IMR-90 (cell line): ENCODE results near the gene MYO3B. TPM values are rescaled to one million over a fixed set of nuclear protein-coding genes. Genes with fewer than 3 reads are reported as not detected.

ENCODE experiments used
- ATAC-seq: fragments of 200-7000 bp; cut with Tn5 transposase; 2 replicates; pipeline ENCODE4 v1.9.1; 2020; ENCODE audit warnings: low read depth, mild to moderate bottlenecking, moderate library complexity
- BruUV-seq: library from RNA; stranded (reverse); fragments of 400-500 nt; replicated peaks from 2 replicates; lab custom pipeline; 2021; lab: Mats Ljungman, UMichigan
- CTCF ChIA-PET: fragments of 300-600 bp; formaldehyde crosslinking; extraction: SDS; loops from one replicate; lab custom pipeline; 2021; ENCODE audit warnings: antibody characterized with exemption; lab: Yijun Ruan, JAX
- POLR2A ChIA-PET: fragments of 300-600 bp; sonication (Branson Sonifier 250); formaldehyde crosslinking; loops from one replicate; lab custom pipeline; 2022; ENCODE audit warnings: antibody characterized with exemption; ENCODE audit not compliant: unreplicated experiment; lab: Charles Lee
- DNase-seq: peaks from one replicate; pipeline ENCODE4 v3.0.0; 2013
- H2AFZ ChIP-seq: replicated peaks from 2 replicates; pipeline ENCODE3; 2013; ENCODE audit warnings: low read length, mild to moderate bottlenecking; ENCODE audit not compliant: poor library complexity
- H2AK5ac ChIP-seq: 2 replicates; pipeline ENCODE4 v1.6.1; 2013; ENCODE audit warnings: low read depth, low read length, inconsistent platforms
- H2AK9ac ChIP-seq: replicated peaks from 2 replicates; pipeline ENCODE3; 2013; ENCODE audit warnings: mild to moderate bottlenecking, low read depth, low read length, moderate library complexity; ENCODE audit not compliant: poor library complexity
- H2BK120ac ChIP-seq: 2 replicates; pipeline ENCODE4 v1.6.1; 2013; ENCODE audit warnings: low read depth, low read length, inconsistent platforms
- H2BK15ac ChIP-seq: 3 replicates; pipeline ENCODE4 v1.6.1; 2013; ENCODE audit warnings: low read depth, low read length, inconsistent platforms
- H2BK20ac ChIP-seq: 2 replicates; pipeline ENCODE4 v1.6.1; 2013; ENCODE audit warnings: low read depth, mild to moderate bottlenecking, inconsistent platforms, low read length, moderate library complexity
- H2BK5ac ChIP-seq: 2 replicates; pipeline ENCODE4 v1.6.1; 2013; ENCODE audit warnings: mild to moderate bottlenecking, low read depth, low read length, inconsistent platforms; ENCODE audit not compliant: poor library complexity, severe bottlenecking
- H3K14ac ChIP-seq: replicated peaks from 2 replicates; pipeline ENCODE4 v1.6.1; 2013; ENCODE audit warnings: low read depth, low read length, inconsistent platforms
- H3K18ac ChIP-seq: 2 replicates; pipeline ENCODE4 v1.6.1; 2013; ENCODE audit warnings: low read depth, low read length, control low read depth
- H3K23ac ChIP-seq: 2 replicates; pipeline ENCODE4 v1.6.1; 2013; ENCODE audit warnings: low read depth, low read length, inconsistent platforms
- H3K27ac ChIP-seq: 2 replicates; pipeline ENCODE4 v1.5.1; 2013; ENCODE audit warnings: mild to moderate bottlenecking, control low read depth, low read length; ENCODE audit not compliant: insufficient read depth
- H3K27me3 ChIP-seq: 2 replicates; pipeline ENCODE4 v1.6.1; 2013; ENCODE audit warnings: low read length; ENCODE audit not compliant: control insufficient read depth, insufficient read depth
- H3K36me3 ChIP-seq: 2 replicates; pipeline ENCODE4 v1.6.1; 2013; ENCODE audit warnings: low read length, mixed read lengths; ENCODE audit not compliant: control insufficient read depth, insufficient read depth
- H3K4ac ChIP-seq: 2 replicates; pipeline ENCODE4 v1.6.1; 2013; ENCODE audit warnings: low read depth, low read length, inconsistent platforms
- H3K4me1 ChIP-seq: 2 replicates; pipeline ENCODE4 v1.6.1; 2013; ENCODE audit warnings: low read length, mixed read lengths; ENCODE audit not compliant: control insufficient read depth, insufficient read depth
- H3K4me2 ChIP-seq: 2 replicates; pipeline ENCODE4 v1.6.1; 2013; ENCODE audit warnings: low read depth, mild to moderate bottlenecking, control low read depth, low read length, moderate library complexity
- H3K4me3 ChIP-seq: 2 replicates; pipeline ENCODE4 v1.5.1; 2013; ENCODE audit warnings: low read depth, mild to moderate bottlenecking, control low read depth, low read length, moderate library complexity; ENCODE audit not compliant: insufficient read depth
- H3K56ac ChIP-seq: 2 replicates; pipeline ENCODE4 v1.6.1; 2013; ENCODE audit warnings: low read length, inconsistent platforms; ENCODE audit not compliant: insufficient read depth; ENCODE audit errors: extremely low read depth
- H3K79me1 ChIP-seq, 2 experiments: 2 replicates each; pipeline ENCODE4 v1.6.1; 2013; ENCODE audit warnings: low read length in 2 of 2, inconsistent platforms in 1 of 2, low read depth in 1 of 2
- H3K9ac ChIP-seq: 2 replicates; pipeline ENCODE4 v1.6.1; 2013; ENCODE audit warnings: low read depth, low read length, control low read depth
- H3K9me1 ChIP-seq: 2 replicates; pipeline ENCODE4 v1.6.1; 2013; ENCODE audit warnings: low read length, inconsistent platforms; ENCODE audit not compliant: insufficient read depth
- H3K9me3 ChIP-seq: 2 replicates; pipeline ENCODE4 v1.6.1; 2013; ENCODE audit warnings: low read length; ENCODE audit not compliant: control insufficient read depth, insufficient read depth
- H4K20me1 ChIP-seq: 2 replicates; pipeline ENCODE4 v1.6.1; 2013; ENCODE audit warnings: low read length, inconsistent platforms; ENCODE audit not compliant: insufficient read depth
- H4K5ac ChIP-seq: 2 replicates; pipeline ENCODE4 v1.6.1; 2013; ENCODE audit warnings: mild to moderate bottlenecking, low read depth, low read length, control low read depth
- H4K8ac ChIP-seq, 2 experiments: 2 replicates each; pipeline ENCODE4 v1.6.1; 2013; ENCODE audit warnings: low read depth in 2 of 2, low read length in 2 of 2, control low read depth in 1 of 2, inconsistent platforms in 1 of 2
- H4K91ac ChIP-seq: 2 replicates; pipeline ENCODE4 v1.6.1; 2013; ENCODE audit warnings: low read depth, low read length, inconsistent platforms; ENCODE audit not compliant: insufficient read depth
- BHLHE40 ChIP-seq: fragments of 150-350 bp; IDR thresholded peaks from 2 replicates; pipeline ENCODE4 v1.6.1; 2016; ENCODE audit warnings: mild to moderate bottlenecking, low read depth, low read length
- CEBPB ChIP-seq: IDR thresholded peaks from 2 replicates; pipeline ENCODE4 v1.6.1; 2012; ENCODE audit warnings: low read depth, low read length, improper control_type of control experiment
- CHD1 ChIP-seq: IDR thresholded peaks from 2 replicates; pipeline ENCODE4 v1.6.1; 2012; ENCODE audit warnings: low read depth, low read length, improper control_type of control experiment
- ELK1 ChIP-seq: fragments of 150-350 bp; IDR thresholded peaks from 2 replicates; pipeline ENCODE4 v1.6.1; 2016; ENCODE audit warnings: low read depth, mild to moderate bottlenecking, low read length, moderate library complexity, borderline replicate concordance
- FOS ChIP-seq: fragments of 150-350 bp; IDR thresholded peaks from 2 replicates; pipeline ENCODE4 v1.6.1; 2016; ENCODE audit warnings: low read depth, low read length
- MAFK ChIP-seq: IDR thresholded peaks from 2 replicates; pipeline ENCODE4 v1.6.1; 2012; ENCODE audit warnings: low read depth, low read length, improper control_type of control experiment
- MAZ ChIP-seq: IDR thresholded peaks from 2 replicates; pipeline ENCODE4 v1.6.1; 2012; ENCODE audit warnings: low read depth, mild to moderate bottlenecking, low read length, improper control_type of control experiment, moderate library complexity, borderline replicate concordance
- MXI1 ChIP-seq: IDR thresholded peaks from 2 replicates; pipeline ENCODE4 v1.6.1; 2012; ENCODE audit warnings: low read depth, mild to moderate bottlenecking, low read length, moderate library complexity, borderline replicate concordance
- NFE2L2 ChIP-seq: fragments of 150-350 bp; IDR thresholded peaks from 2 replicates; pipeline ENCODE4 v1.6.1; 2016; ENCODE audit warnings: low read depth, mild to moderate bottlenecking, low read length
- POLR2A ChIP-seq: IDR thresholded peaks from 2 replicates; pipeline ENCODE4 v1.6.1; 2012; ENCODE audit warnings: mild to moderate bottlenecking, low read depth, low read length
- RCOR1 ChIP-seq: IDR thresholded peaks from 2 replicates; pipeline ENCODE4 v1.6.1; 2012; ENCODE audit warnings: mild to moderate bottlenecking, low read length, improper control_type of control experiment; ENCODE audit not compliant: insufficient replicate concordance
- RFX5 ChIP-seq: IDR thresholded peaks from 2 replicates; pipeline ENCODE4 v1.8.0; 2012; ENCODE audit warnings: low read depth, mild to moderate bottlenecking, low read length, moderate library complexity
- WGBS, 2 experiments: methylation state at CpG; one replicate each; pipeline versions ENCODE4 v1.1.5 to v1.1.7; 2013; ENCODE audit warnings: missing lambda C conversion rate in 2 of 2; ENCODE audit not compliant: insufficient read length in 1 of 2; ENCODE audit errors: extremely low coverage in 2 of 2; 5-methylcytosine and 5-hydroxymethylcytosine counted together
- dilution Hi-C: fragments of 300-500 bp; cut with HindIII; formaldehyde crosslinking; loops from one replicate; pipeline ENCODE4 v1.14.3; 2018; ENCODE audit warnings: low sequenced_read_pairs; ENCODE audit not compliant: unreplicated experiment
- in situ Hi-C: fragments of 300-500 bp; cut with MboI; formaldehyde crosslinking; loops from 3 replicates; pipeline ENCODE4 v1.14.3; 2019; ENCODE audit warnings: low sequenced_read_pairs, inconsistent platforms, mixed read lengths
- intact Hi-C: fragments of 100-400 bp; cut with micrococcal nuclease; formaldehyde crosslinking; loops from 2 replicates; pipeline ENCODE4 v1.10.0; 2022
- polyA plus RNA-seq, 3 experiments: library from polyadenylated mRNA; depleted of rRNA; stranded (reverse); fragments of >200 nt; gene quantifications; 2 replicates each; pipeline ENCODE4 v1.2.3, GENCODE V29; 2012; ENCODE audit warnings: low replicate concordance in 1 of 3
- total RNA-seq: library from RNA; depleted of rRNA; stranded (reverse); fragments of >200 nt; gene quantifications from 2 replicates; pipeline ENCODE4 v1.2.3, GENCODE V29; 2012
- TF ChIP-seq, protein P1 (sequence below): fragments of 150-350 bp; IDR thresholded peaks from 2 replicates; pipeline ENCODE4 v1.6.1; 2017; ENCODE audit warnings: mild to moderate bottlenecking, antibody characterized with exemption, low read length, low read depth

The MYO3B gene
- total and polyA plus RNA-seq, 2 of the 4 experiments (the other 2 are of a cell fraction), result 0.02 TPM; not detected in 1

DNA sequence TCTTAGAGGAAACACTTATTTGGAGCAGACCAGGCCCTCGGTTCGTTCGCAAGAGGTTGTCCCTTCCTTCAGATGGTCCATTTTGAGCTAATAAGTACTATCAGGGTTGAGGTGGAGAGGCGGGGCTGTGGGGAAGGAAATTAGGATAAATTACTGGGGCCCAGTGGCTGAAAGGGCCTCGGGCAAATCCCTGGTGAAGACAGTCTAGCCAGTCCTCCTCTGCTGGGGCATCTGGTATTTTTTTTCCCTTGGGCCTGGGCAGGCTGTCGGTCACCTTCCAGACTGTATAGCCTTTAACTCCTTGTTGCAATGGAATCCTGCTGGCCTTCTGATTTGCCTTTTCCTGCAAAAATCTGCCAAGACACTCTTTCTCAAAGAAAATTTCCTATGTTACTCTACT, 1.7 kb upstream of the MYO3B start:
- peaks cover 2% of the 10 kb centered on the region; the same call in 1 of the 2 replicates for H3K4me1 ChIP-seq
- H2AFZ ChIP-seq, result no peak overlapping the region
- dilution Hi-C loops (no loop called here), intact Hi-C loops (no loop called here), in situ Hi-C loops (no loop called here)
- H3K23ac ChIP-seq, result no peak overlapping the region
- POLR2A ChIA-PET, result no interaction called here
- H3K27me3 ChIP-seq, result no peaks in the 10 kb centered on the region
- no peak overlapping the region for H4K5ac ChIP-seq
- H4K20me1 ChIP-seq, result no peaks in the 10 kb centered on the region
- CTCF ChIA-PET, result interaction anchor here (0.7 to 0.8 kb wide), 2 partner anchors 244 to 716 kb away, joined by 3 read pairs; no protein-coding TSS in a partner anchor
- H3K79me1 ChIP-seq, result no peaks in the 10 kb centered on the region
- 14% methylated on average over 1 of the region's 6 CpGs; no CpG with 5 or more reads in 1 of the 2 experiments for WGBS, 2 experiments
- H3K9me3 ChIP-seq, result no peaks in the 10 kb centered on the region
- H3K14ac ChIP-seq, result no peak overlapping the region
- no peak overlapping the region for H2AK5ac ChIP-seq
- no peak overlapping the region for H2BK20ac ChIP-seq
- no peaks in the 10 kb centered on the region for H3K36me3 ChIP-seq
- no peak for DNase-seq
- ATAC-seq, result no peak
- no peak overlapping the region for H3K56ac ChIP-seq
- H4K8ac ChIP-seq, result no peak overlapping the region
- H3K4me2 ChIP-seq, result no peak overlapping the region
- H3K4me3 ChIP-seq, result no peak overlapping the region
- H4K91ac ChIP-seq, result no peak overlapping the region
- no peak overlapping the region for H2BK120ac ChIP-seq
- H2BK15ac ChIP-seq, result no peak overlapping the region
- no peaks in the 10 kb centered on the region for H3K9me1 ChIP-seq
- H3K18ac ChIP-seq, result no peak overlapping the region
- TF ChIP-seq BHLHE40, result no peak
- no peak for TF ChIP-seq MAZ
- no peak for TF ChIP-seq NFE2L2
- TF ChIP-seq ELK1, result no peak
- no peak for TF ChIP-seq MAFK
- no peak for TF ChIP-seq CEBPB
- TF ChIP-seq, protein P1, sequence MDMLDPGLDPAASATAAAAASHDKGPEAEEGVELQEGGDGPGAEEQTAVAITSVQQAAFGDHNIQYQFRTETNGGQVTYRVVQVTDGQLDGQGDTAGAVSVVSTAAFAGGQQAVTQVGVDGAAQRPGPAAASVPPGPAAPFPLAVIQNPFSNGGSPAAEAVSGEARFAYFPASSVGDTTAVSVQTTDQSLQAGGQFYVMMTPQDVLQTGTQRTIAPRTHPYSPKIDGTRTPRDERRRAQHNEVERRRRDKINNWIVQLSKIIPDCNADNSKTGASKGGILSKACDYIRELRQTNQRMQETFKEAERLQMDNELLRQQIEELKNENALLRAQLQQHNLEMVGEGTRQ, result no peak
- no peak for TF ChIP-seq CHD1
- TF ChIP-seq MXI1, result no peak
- TF ChIP-seq RCOR1, result no peak
- TF ChIP-seq RFX5, result no peak
- TF ChIP-seq POLR2A, result no peak
- TF ChIP-seq FOS, result no peak
- no peak overlapping the region for H3K27ac ChIP-seq
- BruUV-seq, result no TSS peak
- H2AK9ac ChIP-seq, result no peak overlapping the region
- H3K4ac ChIP-seq, result no peak overlapping the region
- H2BK5ac ChIP-seq, result no peak overlapping the region
- H3K9ac ChIP-seq, result no peak overlapping the region
